ENCODE measurements around the gene ELOB.

Gene ELOB

GRCh38 chr16:2761472-2761871 lies 15.6 kb downstream of the ELOB start:
- no peak for TF ChIP-seq CTCF (IDR thresholded peaks at IDR 0.05; ENCODE audit: insufficient read depth, missing control alignments)

GRCh38 chr16:2757344-2757743 lies 19.7 kb downstream of the ELOB start:
- no peak for DNase-seq (ENCODE audit: insufficient read length, low spot score)
- TF ChIP-seq CTCF (IDR thresholded peaks at IDR 0.05; ENCODE audit: insufficient read depth, missing control alignments), result no peak
- no peak for FAIRE-seq

More at GRCh38 chr16:2761472-2761871, 15.6 kb downstream of the ELOB start:
- FAIRE-seq (no peak), DNase-seq (ENCODE audit: insufficient read length, low spot score) (no peak)

- no peak for FAIRE-seq
- no peak for TF ChIP-seq CTCF (IDR thresholded peaks at IDR 0.05; ENCODE audit: insufficient read depth, missing control alignments)
- DNase-seq (ENCODE audit: insufficient read length, low spot score), result no peak
Measured at GRCh38 chr16:2756288-2757015, 20.6 kb downstream of the ELOB start.

- TF ChIP-seq CTCF (IDR thresholded peaks at IDR 0.05; ENCODE audit: insufficient read depth, missing control alignments), result no peak
- DNase-seq (ENCODE audit: insufficient read length, low spot score), result no peak
Measured at GRCh38 chr16:2755158-2755557, 21.9 kb downstream of the ELOB start.

GRCh38 chr16:2753733-2754020 lies 23.4 kb downstream of the ELOB start:
- FAIRE-seq, result no peak

More at GRCh38 chr16:2755158-2755557, 21.9 kb downstream of the ELOB start:
- FAIRE-seq, result no peak

GRCh38 chr16:2752850-2753732 lies 24.0 kb downstream of the ELOB start:
- DNase-seq (ENCODE audit: insufficient read length, low spot score) (no peak), FAIRE-seq (no peak)
- no peak for TF ChIP-seq CTCF (IDR thresholded peaks at IDR 0.05; ENCODE audit: insufficient read depth, missing control alignments)

More at GRCh38 chr16:2753733-2754020, 23.4 kb downstream of the ELOB start:
- no peak for DNase-seq (ENCODE audit: insufficient read length, low spot score)
- TF ChIP-seq CTCF (IDR thresholded peaks at IDR 0.05; ENCODE audit: insufficient read depth, missing control alignments), result no peak
